ENCODE measurements around the gene RUVBL1. TPM values are rescaled to one million over a fixed set of nuclear protein-coding genes. Genes with fewer than 3 reads are reported as not detected.

Gene RUVBL1
- total RNA-seq, 1 experiment from 2014 or later = 115 TPM

- H3K4me1 ChIP-seq (replicated peaks; ENCODE audit: insufficient read depth) = no peaks in the 10 kb centered on the region
- no peak overlapping the region for H2AFZ ChIP-seq
- H3F3A ChIP-seq (ENCODE audit: insufficient read depth, low read depth) = peaks cover 3% of the 10 kb centered on the region; the same call in 1 of the 2 replicates
- ChIA-PET CTCF (no interaction called here), POLR2A (ENCODE audit: unreplicated experiment) (no interaction called here)
- peaks cover 14% of the 10 kb centered on the region for H4K20me1 ChIP-seq (ENCODE audit: insufficient read depth)
- no peak overlapping the region for H3K27ac ChIP-seq
- no TSS peak for BruUV-seq (replicated peaks)
- DNase-seq = no peak
- no peaks in the 10 kb centered on the region for H3K79me2 ChIP-seq (ENCODE audit: low read depth)
- no peaks in the 10 kb centered on the region for H3K9me3 ChIP-seq (ENCODE audit: insufficient read depth, low read depth)
- TF ChIP-seq EZH2 (IDR thresholded peaks at IDR 0.05; ENCODE audit: low read depth) (no peak), CTCF (conservative IDR thresholded peaks at IDR 0.05) (no peak)
- H3K4me3 ChIP-seq = no peak overlapping the region
- H3K9me2 ChIP-seq (ENCODE audit: insufficient read depth) = no peaks in the 10 kb centered on the region
- intact Hi-C loops (cut with micrococcal nuclease; ENCODE audit: unreplicated experiment) = no loop called here
- H3K4me2 ChIP-seq = no peak overlapping the region
- no peaks in the 10 kb centered on the region for H3K27me3 ChIP-seq (ENCODE audit: insufficient read depth, low read depth)
- peaks cover 27% of the 10 kb centered on the region for H3K36me3 ChIP-seq (ENCODE audit: low read depth)
Observed at GRCh38 chr3:128084675-128085021, 39.0 kb downstream of the RUVBL1 start.

- Histone ChIP-seq H3K36me3 (ENCODE audit: low read depth) (peaks cover 27% of the 10 kb centered on the region), H3F3A (ENCODE audit: insufficient read depth, low read depth) (peaks cover 3% of the 10 kb centered on the region; the same call in 1 of the 2 replicates), H3K9me3 (ENCODE audit: insufficient read depth, low read depth) (no peaks in the 10 kb centered on the region), H3K4me3 (no peak overlapping the region), H2AFZ (no peak overlapping the region), H3K4me1 (replicated peaks; ENCODE audit: insufficient read depth) (no peaks in the 10 kb centered on the region), H3K79me2 (ENCODE audit: low read depth) (no peaks in the 10 kb centered on the region), H3K27me3 (ENCODE audit: insufficient read depth, low read depth) (no peaks in the 10 kb centered on the region), H4K20me1 (ENCODE audit: insufficient read depth) (peaks cover 10% of the 10 kb centered on the region), H3K27ac (no peak overlapping the region), H3K4me2 (no peak overlapping the region), H3K9me2 (ENCODE audit: insufficient read depth) (no peaks in the 10 kb centered on the region)
- DNase-seq = no peak
- intact Hi-C loops (cut with micrococcal nuclease; ENCODE audit: unreplicated experiment) = no loop called here
- TF ChIP-seq CTCF (conservative IDR thresholded peaks at IDR 0.05) (no peak), EZH2 (IDR thresholded peaks at IDR 0.05; ENCODE audit: low read depth) (no peak)
- ChIA-PET CTCF (interaction anchor here (0.6 kb wide), 1 partner anchor 293 kb away, joined by 3 read pairs; no protein-coding TSS in a partner anchor), POLR2A (ENCODE audit: unreplicated experiment) (no interaction called here)
- BruUV-seq (replicated peaks) = no TSS peak
Observed at GRCh38 chr3:128083980-128084674, 39.5 kb downstream of the RUVBL1 start.

- TF ChIP-seq EZH2 (IDR thresholded peaks at IDR 0.05; ENCODE audit: low read depth) (no peak), CTCF (conservative IDR thresholded peaks at IDR 0.05) (no peak)
- Histone ChIP-seq H3F3A (ENCODE audit: insufficient read depth, low read depth) (peaks cover 4% of the 10 kb centered on the region; the same call in 1 of the 2 replicates), H3K4me1 (replicated peaks; ENCODE audit: insufficient read depth) (no peaks in the 10 kb centered on the region), H4K20me1 (ENCODE audit: insufficient read depth) (peaks cover 5% of the 10 kb centered on the region), H3K36me3 (ENCODE audit: low read depth) (peaks cover 27% of the 10 kb centered on the region), H3K4me2 (no peak overlapping the region), H3K4me3 (no peak overlapping the region), H3K79me2 (ENCODE audit: low read depth) (no peaks in the 10 kb centered on the region), H3K9me3 (ENCODE audit: insufficient read depth, low read depth) (no peaks in the 10 kb centered on the region), H2AFZ (no peak overlapping the region), H3K27me3 (ENCODE audit: insufficient read depth, low read depth) (no peaks in the 10 kb centered on the region), H3K27ac (no peak overlapping the region), H3K9me2 (ENCODE audit: insufficient read depth) (no peaks in the 10 kb centered on the region)
- no peak for DNase-seq
- intact Hi-C loops (cut with micrococcal nuclease; ENCODE audit: unreplicated experiment) = no loop called here
- ChIA-PET CTCF (interaction anchor here (0.6 kb wide), 1 partner anchor 293 kb away, joined by 3 read pairs; no protein-coding TSS in a partner anchor), POLR2A (ENCODE audit: unreplicated experiment) (no interaction called here)
- BruUV-seq (replicated peaks) = no TSS peak
Observed at GRCh38 chr3:128083396-128083795, 40.2 kb downstream of the RUVBL1 start.
